CD4-positive, alpha-beta T cell treated with Interleukin-2 at 100 ng/mL for 4 hours (primary cell): ENCODE measurements around the gene CNTN4.
"Not testable (repeated sequence)": the region's sequence is repeated elsewhere in the genome, so short reads cannot be mapped to it uniquely, and the experiment has no call there.

Experiments
- DNase-seq: peaks from one replicate; pipeline ENCODE4 v3.0.0-alpha.2; 2020; ENCODE audit warnings: low spot score

The CNTN4 gene

GRCh38 chr3:2802429-2802828, 703.8 kb downstream of the CNTN4 start:
- DNase-seq: no peak

- no peak for DNase-seq
These were observed 708.8 kb downstream of the CNTN4 start for GRCh38 chr3:2807514-2807913.

- DNase-seq: no peak
These were observed 712.1 kb downstream of the CNTN4 start for GRCh38 chr3:2810723-2811122.

- no peak for DNase-seq
These were observed 720.9 kb downstream of the CNTN4 start for GRCh38 chr3:2819571-2819970.

GRCh38 chr3:2820982-2821381, 722.3 kb downstream of the CNTN4 start:
- DNase-seq: not testable (repeated sequence)

GRCh38 chr3:2822611-2823010, 723.9 kb downstream of the CNTN4 start:
- no peak for DNase-seq

- DNase-seq: no peak
These were observed 724.4 kb downstream of the CNTN4 start for GRCh38 chr3:2823031-2823430.

- DNase-seq: no peak
These were observed 725.0 kb downstream of the CNTN4 start for GRCh38 chr3:2823437-2824211.

- no peak for DNase-seq
These were observed 727.4 kb downstream of the CNTN4 start for GRCh38 chr3:2826036-2826435.

GRCh38 chr3:2826453-2826852, 727.8 kb downstream of the CNTN4 start:
- no peak for DNase-seq

- no peak for DNase-seq
These were observed 738.6 kb downstream of the CNTN4 start for GRCh38 chr3:2837239-2837638.

- DNase-seq: no peak
These were observed 739.2 kb downstream of the CNTN4 start for GRCh38 chr3:2837910-2838309.

- DNase-seq: no peak
These were observed 740.0 kb downstream of the CNTN4 start for GRCh38 chr3:2838546-2839157.

GRCh38 chr3:2839876-2840275, 741.2 kb downstream of the CNTN4 start:
- DNase-seq: no peak

GRCh38 chr3:2847062-2847841, 748.6 kb downstream of the CNTN4 start:
- DNase-seq: no peak

- no peak for DNase-seq
These were observed 750.4 kb downstream of the CNTN4 start for GRCh38 chr3:2849092-2849491.

- no peak for DNase-seq
These were observed 752.0 kb downstream of the CNTN4 start for GRCh38 chr3:2850701-2851100.

GRCh38 chr3:2851361-2851760, 752.7 kb downstream of the CNTN4 start:
- no peak for DNase-seq

- no peak for DNase-seq
These were observed 753.2 kb downstream of the CNTN4 start for GRCh38 chr3:2851835-2852234.

GRCh38 chr3:2853651-2854050, 755.0 kb downstream of the CNTN4 start:
- no peak for DNase-seq

GRCh38 chr3:2856138-2857133, 757.8 kb downstream of the CNTN4 start:
- DNase-seq: peak; percentile 4

GRCh38 chr3:2860626-2861025, 762.0 kb downstream of the CNTN4 start:
- no peak for DNase-seq
